ENCODE measurements around the gene MTUS2. TPM values are rescaled to one million over a fixed set of nuclear protein-coding genes. Genes with fewer than 3 reads are reported as not detected.

The MTUS2 gene
- total RNA-seq, 1 experiment from 2014 or later: 0.11 TPM

GRCh38 chr13:29182216-29182615, 362.1 kb downstream of the MTUS2 start:
- no peak for DNase-seq (ENCODE audit: low spot score)
- ChIA-PET CTCF (no interaction called here), POLR2A (ENCODE audit: low non-redundant PET) (no interaction called here)
- H3K27me3 ChIP-seq (replicated peaks; ENCODE audit: insufficient read depth, low read depth, low read length, poor library complexity): no peaks in the 10 kb centered on the region
- intact Hi-C loops (cut with micrococcal nuclease; ENCODE audit: unreplicated experiment): no loop called here
- BruUV-seq (replicated peaks): no TSS peak
- H3K27ac ChIP-seq (ENCODE audit: low read depth, low read length, poor library complexity, severe bottlenecking): no peak overlapping the region
- no peak overlapping the region for H3K4me3 ChIP-seq (ENCODE audit: low read depth, low read length, poor library complexity, severe bottlenecking)
- no peak for TF ChIP-seq EZH2 (IDR thresholded peaks at IDR 0.05; ENCODE audit: borderline replicate concordance, low read depth, low read length, poor library complexity, severe bottlenecking)
- no peak for TF ChIP-seq CTCF (conservative IDR thresholded peaks at IDR 0.05; ENCODE audit: low read depth, low read length)
- no peaks in the 10 kb centered on the region for H3K4me1 ChIP-seq (ENCODE audit: insufficient read depth, low read length, poor library complexity, severe bottlenecking)
- H3K36me3 ChIP-seq (ENCODE audit: insufficient read depth, low read length, poor library complexity, severe bottlenecking): no peaks in the 10 kb centered on the region
- H3K9me3 ChIP-seq (ENCODE audit: low read depth, low read length, poor library complexity, severe bottlenecking): peaks cover 10% of the 10 kb centered on the region

GRCh38 chr13:29185926-29186325, 365.8 kb downstream of the MTUS2 start:
- no peaks in the 10 kb centered on the region for H3K27me3 ChIP-seq (replicated peaks; ENCODE audit: insufficient read depth, low read depth, low read length, poor library complexity)
- no peaks in the 10 kb centered on the region for H3K36me3 ChIP-seq (ENCODE audit: insufficient read depth, low read length, poor library complexity, severe bottlenecking)
- intact Hi-C loops (cut with micrococcal nuclease; ENCODE audit: unreplicated experiment): no loop called here
- ChIA-PET CTCF (no interaction called here), POLR2A (ENCODE audit: low non-redundant PET) (no interaction called here)
- no TSS peak for BruUV-seq (replicated peaks)
- no peak overlapping the region for H3K4me3 ChIP-seq (ENCODE audit: low read depth, low read length, poor library complexity, severe bottlenecking)
- peaks cover 10% of the 10 kb centered on the region for H3K9me3 ChIP-seq (ENCODE audit: low read depth, low read length, poor library complexity, severe bottlenecking)
- H3K4me1 ChIP-seq (ENCODE audit: insufficient read depth, low read length, poor library complexity, severe bottlenecking): no peaks in the 10 kb centered on the region
- no peak for DNase-seq (ENCODE audit: low spot score)
- H3K27ac ChIP-seq (ENCODE audit: low read depth, low read length, poor library complexity, severe bottlenecking): no peak overlapping the region
- TF ChIP-seq EZH2 (IDR thresholded peaks at IDR 0.05; ENCODE audit: borderline replicate concordance, low read depth, low read length, poor library complexity, severe bottlenecking) (no peak), CTCF (conservative IDR thresholded peaks at IDR 0.05; ENCODE audit: low read depth, low read length) (no peak)

GRCh38 chr13:29187584-29187983, 367.4 kb downstream of the MTUS2 start:
- CTCF ChIA-PET: no interaction called here
- H3K9me3 ChIP-seq (ENCODE audit: low read depth, low read length, poor library complexity, severe bottlenecking): peaks cover 10% of the 10 kb centered on the region
- no peaks in the 10 kb centered on the region for H3K27me3 ChIP-seq (replicated peaks; ENCODE audit: insufficient read depth, low read depth, low read length, poor library complexity)
- H3K27ac ChIP-seq (ENCODE audit: low read depth, low read length, poor library complexity, severe bottlenecking): no peak overlapping the region
- POLR2A ChIA-PET (ENCODE audit: low non-redundant PET): no interaction called here
- intact Hi-C loops (cut with micrococcal nuclease; ENCODE audit: unreplicated experiment): no loop called here
- TF ChIP-seq EZH2 (IDR thresholded peaks at IDR 0.05; ENCODE audit: borderline replicate concordance, low read depth, low read length, poor library complexity, severe bottlenecking): no peak
- no peak for TF ChIP-seq CTCF (conservative IDR thresholded peaks at IDR 0.05; ENCODE audit: low read depth, low read length)
- no peak for DNase-seq (ENCODE audit: low spot score)
- no TSS peak for BruUV-seq (replicated peaks)
- no peaks in the 10 kb centered on the region for H3K36me3 ChIP-seq (ENCODE audit: insufficient read depth, low read length, poor library complexity, severe bottlenecking)
- no peaks in the 10 kb centered on the region for H3K4me1 ChIP-seq (ENCODE audit: insufficient read depth, low read length, poor library complexity, severe bottlenecking)
- no peak overlapping the region for H3K4me3 ChIP-seq (ENCODE audit: low read depth, low read length, poor library complexity, severe bottlenecking)
